Testis (tissue), 2 donors: Measurements from ENCODE around the gene NDUFAF5.

Source experiments
- POLR2A ChIP-seq: fragments of 450-650 bp; IDR thresholded peaks from one replicate; pipeline ENCODE4 v1.6.1; 2017; ENCODE audit warnings: antibody characterized with exemption, mild to moderate bottlenecking, moderate library complexity
- TF ChIP-seq, protein P1 (sequence below), 3 experiments: fragments of 450-650 bp in 2 of 3; fragments of 200-600 bp in 1 of 3; sonication (generic) in 1 of 3; IDR thresholded peaks; one replicate each; pipeline ENCODE4 v1.5.1; 2016 to 2019; ENCODE audit warnings: antibody characterized with exemption in 3 of 3, mild to moderate bottlenecking in 2 of 3, moderate library complexity in 1 of 3

DNA sequence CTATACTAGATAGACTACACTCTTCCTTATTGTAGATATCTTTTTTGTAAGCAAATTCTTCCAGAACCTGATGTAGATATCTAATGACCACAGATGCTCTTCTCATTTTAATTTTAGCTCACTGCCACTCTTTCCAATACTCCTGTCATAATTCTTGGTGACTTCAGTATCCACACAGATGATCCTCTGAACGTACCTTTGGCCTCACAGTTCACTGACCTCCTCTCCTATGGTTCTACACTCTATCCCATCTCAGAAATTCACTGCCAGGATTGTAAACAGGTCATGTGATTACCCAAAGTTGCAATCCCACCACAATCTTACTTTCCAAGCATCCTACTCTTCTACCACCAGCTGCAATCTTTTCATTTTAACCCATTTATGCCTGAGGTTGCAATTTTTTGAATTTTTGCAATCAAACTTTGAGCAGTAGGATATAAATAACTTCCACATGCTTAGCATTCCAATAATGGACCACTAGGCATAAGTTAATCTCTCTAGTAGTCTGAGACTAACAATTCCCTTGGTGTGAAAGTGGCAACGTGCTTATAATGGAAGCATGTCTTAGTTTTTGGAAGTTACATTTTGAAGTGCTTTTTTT is 31.3 kb upstream of the NDUFAF5 start:
- TF ChIP-seq, protein P1, sequence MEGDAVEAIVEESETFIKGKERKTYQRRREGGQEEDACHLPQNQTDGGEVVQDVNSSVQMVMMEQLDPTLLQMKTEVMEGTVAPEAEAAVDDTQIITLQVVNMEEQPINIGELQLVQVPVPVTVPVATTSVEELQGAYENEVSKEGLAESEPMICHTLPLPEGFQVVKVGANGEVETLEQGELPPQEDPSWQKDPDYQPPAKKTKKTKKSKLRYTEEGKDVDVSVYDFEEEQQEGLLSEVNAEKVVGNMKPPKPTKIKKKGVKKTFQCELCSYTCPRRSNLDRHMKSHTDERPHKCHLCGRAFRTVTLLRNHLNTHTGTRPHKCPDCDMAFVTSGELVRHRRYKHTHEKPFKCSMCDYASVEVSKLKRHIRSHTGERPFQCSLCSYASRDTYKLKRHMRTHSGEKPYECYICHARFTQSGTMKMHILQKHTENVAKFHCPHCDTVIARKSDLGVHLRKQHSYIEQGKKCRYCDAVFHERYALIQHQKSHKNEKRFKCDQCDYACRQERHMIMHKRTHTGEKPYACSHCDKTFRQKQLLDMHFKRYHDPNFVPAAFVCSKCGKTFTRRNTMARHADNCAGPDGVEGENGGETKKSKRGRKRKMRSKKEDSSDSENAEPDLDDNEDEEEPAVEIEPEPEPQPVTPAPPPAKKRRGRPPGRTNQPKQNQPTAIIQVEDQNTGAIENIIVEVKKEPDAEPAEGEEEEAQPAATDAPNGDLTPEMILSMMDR (IDR thresholded peaks at IDR 0.05) = no peak
- no peak for TF ChIP-seq POLR2A
